Measurements from ENCODE around the gene NEUROD6.

Gene NEUROD6

GRCh38 chr7:31333291-31333690, 7.2 kb downstream of the NEUROD6 start:
- no peak overlapping the region for H3K4me3 ChIP-seq (ENCODE audit: low read depth, low read length)

GRCh38 chr7:31327071-31327470, 13.5 kb downstream of the NEUROD6 start:
- Histone ChIP-seq H3K27me3 (replicated peaks) (no peaks in the 10 kb centered on the region), H3K36me3 (replicated peaks) (no peaks in the 10 kb centered on the region), H3K27ac (no peak overlapping the region), H3K4me3 (ENCODE audit: low read depth, low read length) (no peak overlapping the region)
- DNase-seq: peak; percentile 1
- in situ Hi-C loops (cut with HindIII; ENCODE audit: low pct_ligation_motif_present, low sequenced_read_pairs): no loop called here
- no peak for TF ChIP-seq CTCF (IDR thresholded peaks at IDR 0.05; ENCODE audit: low read depth, low read length, missing control alignments)

More at GRCh38 chr7:31333291-31333690, 7.2 kb downstream of the NEUROD6 start:
- in situ Hi-C loops (cut with HindIII; ENCODE audit: low pct_ligation_motif_present, low sequenced_read_pairs): no loop called here
- no peak for TF ChIP-seq CTCF (IDR thresholded peaks at IDR 0.05; ENCODE audit: low read depth, low read length, missing control alignments)
- DNase-seq: no peak
- peaks cover 15% of the 10 kb centered on the region for H3K27me3 ChIP-seq (replicated peaks)
- no peaks in the 10 kb centered on the region for H3K36me3 ChIP-seq (replicated peaks)
- H3K27ac ChIP-seq: no peak overlapping the region

- in situ Hi-C loops (cut with HindIII; ENCODE audit: low pct_ligation_motif_present, low sequenced_read_pairs): no loop called here
- no peak overlapping the region for H3K27ac ChIP-seq
- H3K4me3 ChIP-seq (ENCODE audit: low read depth, low read length): no peak overlapping the region
- no peaks in the 10 kb centered on the region for H3K27me3 ChIP-seq (replicated peaks)
- no peaks in the 10 kb centered on the region for H3K36me3 ChIP-seq (replicated peaks)
- DNase-seq: no peak
- TF ChIP-seq CTCF (IDR thresholded peaks at IDR 0.05; ENCODE audit: low read depth, low read length, missing control alignments): no peak
Observed at GRCh38 chr7:31326416-31326815, 14.1 kb downstream of the NEUROD6 start.

- Histone ChIP-seq H3K27ac (no peak overlapping the region), H3K36me3 (replicated peaks) (no peaks in the 10 kb centered on the region), H3K4me3 (ENCODE audit: low read depth, low read length) (no peak overlapping the region), H3K27me3 (replicated peaks) (no peaks in the 10 kb centered on the region)
- no peak for DNase-seq
- TF ChIP-seq CTCF (IDR thresholded peaks at IDR 0.05; ENCODE audit: low read depth, low read length, missing control alignments): no peak
- in situ Hi-C loops (cut with HindIII; ENCODE audit: low pct_ligation_motif_present, low sequenced_read_pairs): no loop called here
Observed at GRCh38 chr7:31323101-31323500, 17.4 kb downstream of the NEUROD6 start.

- DNase-seq: no peak
- Histone ChIP-seq H3K27ac (no peak overlapping the region), H3K36me3 (replicated peaks) (no peaks in the 10 kb centered on the region), H3K27me3 (replicated peaks) (no peaks in the 10 kb centered on the region), H3K4me3 (ENCODE audit: low read depth, low read length) (no peak overlapping the region)
- no peak for TF ChIP-seq CTCF (IDR thresholded peaks at IDR 0.05; ENCODE audit: low read depth, low read length, missing control alignments)
- in situ Hi-C loops (cut with HindIII; ENCODE audit: low pct_ligation_motif_present, low sequenced_read_pairs): no loop called here
Observed at GRCh38 chr7:31320675-31321074, 19.9 kb downstream of the NEUROD6 start.

- TF ChIP-seq CTCF (IDR thresholded peaks at IDR 0.05; ENCODE audit: low read depth, low read length, missing control alignments): no peak
- in situ Hi-C loops (cut with HindIII; ENCODE audit: low pct_ligation_motif_present, low sequenced_read_pairs): no loop called here
- H3K27me3 ChIP-seq (replicated peaks): no peaks in the 10 kb centered on the region
- no peak overlapping the region for H3K4me3 ChIP-seq (ENCODE audit: low read depth, low read length)
- DNase-seq: no peak
- H3K36me3 ChIP-seq (replicated peaks): no peaks in the 10 kb centered on the region
- no peak overlapping the region for H3K27ac ChIP-seq
Observed at GRCh38 chr7:31318313-31318712, 22.2 kb downstream of the NEUROD6 start.
